GM12878 (cell line): Measurements from ENCODE around the gene ITGB2. TPM values are rescaled to one million over a fixed set of nuclear protein-coding genes. Genes with fewer than 3 reads are reported as not detected.

Source experiments
- ATAC-seq: fragments of 200-7000 bp; cut with Tn5 transposase; 3 replicates; pipeline ENCODE4 v1.9.1; 2020; ENCODE audit warnings: mild to moderate bottlenecking, moderate library complexity
- BruUV-seq: library from RNA; stranded (reverse); fragments of 400-500 nt; replicated peaks from 2 replicates; lab custom pipeline; 2021; lab: Mats Ljungman, UMichigan
- CTCF ChIA-PET: fragments of 300-600 bp; sonication (Branson Sonifier 250); formaldehyde crosslinking; extraction: SDS; loops from one replicate; lab custom pipeline; 2021; ENCODE audit warnings: inconsistent platforms; lab: Yijun Ruan, JAX
- POLR2A ChIA-PET: fragments of 350-600 bp; formaldehyde crosslinking; extraction: SDS; loops from one replicate; lab custom pipeline; 2021; ENCODE audit warnings: inconsistent platforms; lab: Charles Lee
- RAD21 ChIA-PET: fragments of 300-600 bp; sonication (Branson Sonifier 250); formaldehyde crosslinking; loops from one replicate; lab custom pipeline; 2023; ENCODE audit warnings: antibody characterized with exemption; ENCODE audit not compliant: unreplicated experiment; lab: Charles Lee
- SMC1A ChIA-PET: fragments of 300-600 bp; sonication (Branson Sonifier 250); formaldehyde crosslinking; loops from one replicate; lab custom pipeline; 2023; ENCODE audit not compliant: unreplicated experiment, uncharacterized antibody; lab: Charles Lee
- DNase-seq: peaks from one replicate; pipeline ENCODE4 v3.0.0-alpha.2; 2011; ENCODE audit warnings: low read depth, low spot score
- FAIRE-seq: peaks from 3 replicates; lab custom pipeline; 2011; peaks lifted over from hg19 to GRCh38; lab: Jason Lieb, UNC
- H2AFZ ChIP-seq: 2 replicates; pipeline ENCODE4 v1.6.0; 2011; ENCODE audit warnings: low read depth, low read length, control low read depth; ENCODE audit not compliant: control insufficient read depth
- H3K27ac ChIP-seq: 2 replicates; pipeline ENCODE4 v1.5.1; 2011; ENCODE audit warnings: control low read depth; ENCODE audit not compliant: control insufficient read depth, insufficient read depth
- H3K27me3 ChIP-seq, 2 experiments: replicated peaks in 1 of 2; 2 replicates each; pipeline versions ENCODE4 v1.6.0 to v1.6.1; 2011; ENCODE audit warnings: low read length in 1 of 2; ENCODE audit not compliant: control insufficient read depth in 2 of 2, insufficient read depth in 2 of 2
- H3K36me3 ChIP-seq, 2 experiments: 2 replicates each; pipeline ENCODE4 v1.5.1; 2011; ENCODE audit warnings: low read length in 1 of 2; ENCODE audit not compliant: control insufficient read depth in 2 of 2, insufficient read depth in 2 of 2
- H3K4me1 ChIP-seq: 2 replicates; pipeline ENCODE4 v1.6.1; 2011; ENCODE audit warnings: mild to moderate bottlenecking, low read length, moderate library complexity, mixed read lengths; ENCODE audit not compliant: control insufficient read depth, insufficient read depth
- H3K4me2 ChIP-seq: 2 replicates; pipeline ENCODE4 v1.6.0; 2011; ENCODE audit warnings: control low read depth; ENCODE audit not compliant: control insufficient read depth, insufficient read depth
- H3K4me3 ChIP-seq: fragments of 200-600 bp; sonication (generic); 2 replicates; pipeline ENCODE4 v1.5.1; 2016
- H3K79me2 ChIP-seq: 2 replicates; pipeline ENCODE4 v1.6.0; 2011; ENCODE audit warnings: low read length; ENCODE audit not compliant: control insufficient read depth, insufficient read depth
- H3K9ac ChIP-seq: 2 replicates; pipeline ENCODE4 v1.8.0; 2011; ENCODE audit warnings: low read length, control low read depth, mixed read lengths; ENCODE audit not compliant: control insufficient read depth, insufficient read depth
- H3K9me3 ChIP-seq: replicated peaks from 3 replicates; pipeline ENCODE4 v1.5.1; 2011; ENCODE audit warnings: mild to moderate bottlenecking, low read length; ENCODE audit not compliant: control insufficient read depth, insufficient read depth
- H4K20me1 ChIP-seq: 2 replicates; pipeline ENCODE4 v1.6.0; 2011; ENCODE audit not compliant: control insufficient read depth, insufficient read depth
- CBX3 ChIP-seq: fragments of 200-600 bp; sonication (generic); IDR thresholded peaks from 2 replicates; pipeline ENCODE4 v1.6.1; 2016; ENCODE audit warnings: low read depth, borderline replicate concordance
- EED ChIP-seq: sonication (generic); IDR thresholded peaks from 2 replicates; pipeline ENCODE4 v1.6.1; 2016; ENCODE audit warnings: antibody characterized with exemption, low read depth
- ETV6 ChIP-seq, 2 experiments: fragments of 450-650 bp in 1 of 2; IDR thresholded peaks in 1 of 2; conservative IDR thresholded peaks in 1 of 2; 2 replicates each; pipeline ENCODE4 v1.6.1; 2014; ENCODE audit warnings: antibody characterized with exemption in 1 of 2, borderline replicate concordance in 1 of 2, low read depth in 1 of 2, mild to moderate bottlenecking in 1 of 2, moderate library complexity in 1 of 2
- NFYB ChIP-seq: IDR thresholded peaks from 2 replicates; pipeline ENCODE4 v1.6.1; 2011; ENCODE audit warnings: low read depth, mild to moderate bottlenecking, low read length, improper control_type of control experiment, moderate library complexity; ENCODE audit not compliant: insufficient read depth
- PAX5 ChIP-seq: IDR thresholded peaks from 2 replicates; pipeline ENCODE4 v1.6.1; 2011; ENCODE audit warnings: low read depth, low read length, borderline replicate concordance
- POLR2AphosphoS5 ChIP-seq: IDR thresholded peaks from 2 replicates; pipeline ENCODE4 v1.6.1; 2011; ENCODE audit warnings: mild to moderate bottlenecking, low read length, inconsistent platforms
- PRDM15 ChIP-seq: fragments of 450-650 bp; formaldehyde crosslinking; IDR thresholded peaks from 2 replicates; pipeline ENCODE4 v1.4.0; 2020; ENCODE audit warnings: mild to moderate bottlenecking, moderate library complexity
- RAD21 ChIP-seq: IDR thresholded peaks from 2 replicates; pipeline ENCODE4 v1.6.1; 2011; ENCODE audit warnings: mild to moderate bottlenecking, low read depth, low read length, moderate library complexity; ENCODE audit not compliant: insufficient read depth
- TARDBP ChIP-seq: IDR thresholded peaks from 2 replicates; pipeline ENCODE4 v1.6.1; 2016; ENCODE audit warnings: borderline replicate concordance
- WGBS: methylation state at CpG from one replicate; pipeline ENCODE4 v1.1.6; 2016; ENCODE audit warnings: low lambda C conversion rate; ENCODE audit not compliant: insufficient replicate concordance, insufficient coverage; ENCODE audit errors: missing lambda C conversion rate; 5-methylcytosine and 5-hydroxymethylcytosine counted together
- in situ Hi-C: fragments of 300-500 bp; cut with MboI; formaldehyde crosslinking; loops from 9 replicates; pipeline ENCODE4 v1.14.3; 2018; ENCODE audit warnings: mixed read lengths
- intact Hi-C: fragments of 100-400 bp; cut with micrococcal nuclease; formaldehyde crosslinking; loops from one replicate; pipeline ENCODE4 v1.14.2; 2022; ENCODE audit not compliant: unreplicated experiment
- polyA plus RNA-seq, 11 experiments: library from polyadenylated mRNA; depleted of rRNA in 4 of 11; unstranded in 6 of 11; stranded (reverse) in 5 of 11; fragments of >200 nt; fragmentation: Nextera tagmentation in 4 of 11; fragmentation: Illumina TruSeq in 1 of 11; extraction: Ambion mirVana in 4 of 11; extraction: Trizol in 1 of 11; gene quantifications; 1 replicate in 1 of 11; 2 replicates in 10 of 11; pipeline versions ENCODE4 v1.2.1 to v1.2.3, GENCODE V29; 2011 to 2016; ENCODE audit warnings: inconsistent platforms in 2 of 11, missing spikeins in 2 of 11, low read depth in 1 of 11
- total RNA-seq, 4 experiments: library from RNA; depleted of rRNA in 3 of 4; stranded (reverse); fragments of >200 nt in 3 of 4; fragmentation: Illumina TruSeq in 1 of 4; extraction: Trizol in 1 of 4; gene quantifications; 2 replicates each; pipeline versions ENCODE4 v1.2.1 to v1.2.3, GENCODE V29; 2013 to 2021
- TF ChIP-seq, protein P1 (sequence below): fragments of 450-650 bp; IDR thresholded peaks from 2 replicates; pipeline ENCODE4 v1.6.1; 2017; ENCODE audit warnings: low read depth, mild to moderate bottlenecking, moderate library complexity
- TF ChIP-seq, protein P2 (sequence below): fragments of 450-650 bp; IDR thresholded peaks from 2 replicates; pipeline ENCODE4 v1.6.1; 2016; ENCODE audit warnings: mild to moderate bottlenecking

The ITGB2 gene
- total and polyA plus RNA-seq, 10 of the 15 experiments (the other 5 are each of a cell fraction or from before 2014, with no cell fraction given), result 8.0 to 172 (median 58.9) TPM

DNA sequence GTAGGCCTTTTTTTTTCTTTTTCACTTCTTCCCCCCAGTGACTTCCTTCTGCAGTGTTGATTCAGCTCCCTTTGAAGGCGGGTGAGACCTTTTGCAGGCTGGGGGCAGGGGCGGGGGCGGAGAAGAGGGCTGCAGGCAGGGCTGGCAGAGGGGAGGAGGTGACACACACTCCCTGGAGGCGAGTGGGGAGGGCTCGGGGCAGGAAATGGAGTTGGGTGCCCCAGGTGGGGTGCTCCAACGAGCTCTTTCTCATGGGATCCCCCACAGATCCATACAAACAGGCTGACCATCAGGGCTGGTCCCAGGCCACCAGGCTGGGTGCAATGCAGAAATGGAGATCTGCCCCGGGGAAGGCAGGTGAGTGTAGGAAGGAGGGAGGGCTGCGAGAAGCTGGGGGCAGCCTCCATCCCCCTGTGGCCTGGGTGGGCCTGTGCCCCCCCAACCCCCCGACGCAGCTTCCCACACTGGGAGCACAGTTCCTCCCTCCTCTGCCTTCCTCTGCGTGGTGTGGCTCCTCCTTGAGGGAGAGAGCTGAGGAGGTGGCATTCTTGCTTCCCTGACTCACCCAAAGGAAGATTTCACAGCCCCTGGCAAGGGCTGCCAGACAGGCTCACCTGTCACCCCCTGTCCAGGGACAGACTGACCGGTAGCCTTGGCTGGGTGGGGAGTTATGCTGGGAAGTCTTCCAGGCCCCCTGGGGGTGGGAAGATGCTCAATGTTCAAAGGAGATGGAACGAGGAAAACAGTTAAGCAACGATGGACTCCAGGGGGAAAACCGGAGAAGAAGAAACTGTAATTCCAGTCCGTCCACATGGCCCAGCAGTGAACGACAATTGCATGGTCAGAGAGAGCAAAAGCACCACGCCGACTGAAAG is 7.1 kb upstream of the ITGB2 start (continued):
- TF ChIP-seq, protein P1, sequence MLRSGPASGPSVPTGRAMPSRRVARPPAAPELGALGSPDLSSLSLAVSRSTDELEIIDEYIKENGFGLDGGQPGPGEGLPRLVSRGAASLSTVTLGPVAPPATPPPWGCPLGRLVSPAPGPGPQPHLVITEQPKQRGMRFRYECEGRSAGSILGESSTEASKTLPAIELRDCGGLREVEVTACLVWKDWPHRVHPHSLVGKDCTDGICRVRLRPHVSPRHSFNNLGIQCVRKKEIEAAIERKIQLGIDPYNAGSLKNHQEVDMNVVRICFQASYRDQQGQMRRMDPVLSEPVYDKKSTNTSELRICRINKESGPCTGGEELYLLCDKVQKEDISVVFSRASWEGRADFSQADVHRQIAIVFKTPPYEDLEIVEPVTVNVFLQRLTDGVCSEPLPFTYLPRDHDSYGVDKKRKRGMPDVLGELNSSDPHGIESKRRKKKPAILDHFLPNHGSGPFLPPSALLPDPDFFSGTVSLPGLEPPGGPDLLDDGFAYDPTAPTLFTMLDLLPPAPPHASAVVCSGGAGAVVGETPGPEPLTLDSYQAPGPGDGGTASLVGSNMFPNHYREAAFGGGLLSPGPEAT, result peak; percentile 91
- TF ChIP-seq RAD21, result 0 out of 2 replicates have a peak, but pooled peaks have one; percentile 25

- H3K4me1 ChIP-seq, result peaks cover 43% of the 10 kb centered on the region
- in situ Hi-C loops, result no loop called here
- H3K79me2 ChIP-seq, result peaks cover 14% of the 10 kb centered on the region
- H3K36me3 ChIP-seq, result no peaks in the 10 kb centered on the region
- WGBS, result 0% methylated on average over 4 of the region's 4 CpGs
- TSS peak; percentile 66 for BruUV-seq
- ATAC-seq (peak; percentile 5), DNase-seq (no peak), FAIRE-seq (no peak)
- no peak overlapping the region for H3K4me3 ChIP-seq
- H3K27ac ChIP-seq, result peak overlapping the region; percentile 91
- peak overlapping the region; percentile 33; the same call in 1 of the 2 replicates for H3K9ac ChIP-seq
- H3K9me3 ChIP-seq, result no peaks in the 10 kb centered on the region
- SMC1A ChIA-PET, result interaction anchor here (0.8 to 4.7 kb wide), 11 partner anchors 10 to 183 kb away, joined by 3 to 31 read pairs (median 4); partner anchors contain the start of genes PTTG1IP and UBE2G2
- TF ChIP-seq EED (peak; percentile 91), CBX3 (no peak), ETV6 (conservative IDR thresholded peaks at IDR 0.05 in 1 of 2, IDR thresholded peaks at IDR 0.05 in 1 of 2; ENCODE audit: borderline replicate concordance in 1 of 2, low read depth in 1 of 2) (no peak), PAX5 (peak; percentile 38; the same call in 1 of the 2 replicates), TARDBP (no peak), POLR2AphosphoS5 (no peak), PRDM15 (CRISPR knock-in tag) (no peak), NFYB (no peak)
- TF ChIP-seq, protein P2, sequence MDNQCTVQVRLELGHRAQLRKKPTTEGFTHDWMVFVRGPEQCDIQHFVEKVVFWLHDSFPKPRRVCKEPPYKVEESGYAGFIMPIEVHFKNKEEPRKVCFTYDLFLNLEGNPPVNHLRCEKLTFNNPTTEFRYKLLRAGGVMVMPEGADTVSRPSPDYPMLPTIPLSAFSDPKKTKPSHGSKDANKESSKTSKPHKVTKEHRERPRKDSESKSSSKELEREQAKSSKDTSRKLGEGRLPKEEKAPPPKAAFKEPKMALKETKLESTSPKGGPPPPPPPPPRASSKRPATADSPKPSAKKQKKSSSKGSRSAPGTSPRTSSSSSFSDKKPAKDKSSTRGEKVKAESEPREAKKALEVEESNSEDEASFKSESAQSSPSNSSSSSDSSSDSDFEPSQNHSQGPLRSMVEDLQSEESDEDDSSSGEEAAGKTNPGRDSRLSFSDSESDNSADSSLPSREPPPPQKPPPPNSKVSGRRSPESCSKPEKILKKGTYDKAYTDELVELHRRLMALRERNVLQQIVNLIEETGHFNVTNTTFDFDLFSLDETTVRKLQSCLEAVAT, result peak; percentile 73; the same call in 1 of the 2 replicates
- TF ChIP-seq, all 136 proteins: peak for 3
- H3K4me2 ChIP-seq, result peak overlapping the region; percentile 58
- peak overlapping the region; percentile 26; the same call in 1 of the 2 replicates for H2AFZ ChIP-seq
- H4K20me1 ChIP-seq, result no peaks in the 10 kb centered on the region
- POLR2A ChIA-PET, result interaction anchor here (0.6 to 5.7 kb wide), 17 partner anchors 8 to 185 kb away, joined by 3 to 59 read pairs (median 7); partner anchors contain the start of genes PTTG1IP and SUMO3
- intact Hi-C loops, result no loop called here
- H3K27me3 ChIP-seq, result no peaks in the 10 kb centered on the region
- CTCF ChIA-PET, result interaction anchor here (0.6 to 2.9 kb wide), 14 partner anchors 8 to 632 kb away, joined by 3 to 14 read pairs (median 4); partner anchors contain the start of gene UBE2G2
- RAD21 ChIA-PET, result interaction anchor here (0.6 to 4.4 kb wide), 21 partner anchors 8 to 417 kb away, joined by 3 to 23 read pairs (median 5); partner anchors contain the start of genes PTTG1IP and UBE2G2
Observed at GRCh38 chr21:44927259-44927586, 6.5 kb upstream of the ITGB2 start.
